ENCODE measurements around the gene TEKTIP1.

- TF ChIP-seq YY1 (IDR thresholded peaks at IDR 0.05; ENCODE audit: insufficient read depth, insufficient read length): no peak
- no peak for TF ChIP-seq ZNF274 (IDR thresholded peaks at IDR 0.05; ENCODE audit: low read depth, low read length)
These were observed 17.5 kb downstream of the TEKTIP1 start for GRCh38 chr19:3556423-3556977.

All from NT2/D1 (cell line).